BE2C (cell line): ENCODE results near the gene SEPHS1.
"Not testable (repeated sequence)": the region's sequence is repeated elsewhere in the genome, so short reads cannot be mapped to it uniquely, and the experiment has no call there.

Source experiments
- DNase-seq: peaks from one replicate; pipeline ENCODE4 v3.0.0-alpha.2; 2020
- H3K27me3 ChIP-seq: fragments of 250-450 bp; sonication (Bioruptor Pico); 2 replicates; pipeline ENCODE4 v1.5.1; 2020; ENCODE audit warnings: mild to moderate bottlenecking
- H3K36me3 ChIP-seq: fragments of 250-450 bp; sonication (Bioruptor Pico); 2 replicates; pipeline ENCODE4 v1.5.1; 2020; ENCODE audit warnings: mild to moderate bottlenecking
- H3K4me1 ChIP-seq: fragments of 250-450 bp; sonication (Bioruptor Pico); 2 replicates; pipeline ENCODE4 v1.5.1; 2020
- H3K4me3 ChIP-seq: 2 replicates; pipeline ENCODE4 v1.5.1; 2011; ENCODE audit warnings: low read depth, low read length
- H3K9me3 ChIP-seq: fragments of 250-450 bp; sonication (Bioruptor Pico); 2 replicates; pipeline ENCODE4 v1.5.1; 2020
- TF ChIP-seq, protein P1 (sequence below): IDR thresholded peaks from 2 replicates; pipeline ENCODE4 v1.5.1; 2012; ENCODE audit warnings: mild to moderate bottlenecking, low read depth, low read length

The SEPHS1 gene

DNA sequence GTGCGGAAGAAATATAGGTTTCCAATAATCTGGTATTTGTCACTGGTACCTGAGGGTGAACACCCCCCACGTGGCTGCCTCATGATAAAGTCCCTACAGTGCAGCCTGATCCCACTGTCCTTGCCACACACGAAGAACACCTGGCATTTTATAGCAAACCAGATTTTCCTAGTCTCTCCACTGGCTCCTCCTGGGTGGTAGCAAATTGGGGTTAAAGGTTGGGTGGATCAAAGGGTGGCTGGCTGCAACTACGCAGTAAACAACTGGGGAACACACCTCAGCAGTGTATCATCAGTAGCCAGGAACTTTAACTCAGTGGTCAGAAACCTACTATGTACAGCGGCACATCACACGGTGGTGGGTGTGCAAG lies 10.3 kb downstream of the SEPHS1 start:
- Histone ChIP-seq H3K4me1 (peaks cover 10% of the 10 kb centered on the region; the same call in 1 of the 2 replicates), H3K4me3 (no peak overlapping the region), H3K36me3 (peaks cover 43% of the 10 kb centered on the region), H3K27me3 (no peaks in the 10 kb centered on the region), H3K9me3 (no peaks in the 10 kb centered on the region)
- TF ChIP-seq, protein P1, sequence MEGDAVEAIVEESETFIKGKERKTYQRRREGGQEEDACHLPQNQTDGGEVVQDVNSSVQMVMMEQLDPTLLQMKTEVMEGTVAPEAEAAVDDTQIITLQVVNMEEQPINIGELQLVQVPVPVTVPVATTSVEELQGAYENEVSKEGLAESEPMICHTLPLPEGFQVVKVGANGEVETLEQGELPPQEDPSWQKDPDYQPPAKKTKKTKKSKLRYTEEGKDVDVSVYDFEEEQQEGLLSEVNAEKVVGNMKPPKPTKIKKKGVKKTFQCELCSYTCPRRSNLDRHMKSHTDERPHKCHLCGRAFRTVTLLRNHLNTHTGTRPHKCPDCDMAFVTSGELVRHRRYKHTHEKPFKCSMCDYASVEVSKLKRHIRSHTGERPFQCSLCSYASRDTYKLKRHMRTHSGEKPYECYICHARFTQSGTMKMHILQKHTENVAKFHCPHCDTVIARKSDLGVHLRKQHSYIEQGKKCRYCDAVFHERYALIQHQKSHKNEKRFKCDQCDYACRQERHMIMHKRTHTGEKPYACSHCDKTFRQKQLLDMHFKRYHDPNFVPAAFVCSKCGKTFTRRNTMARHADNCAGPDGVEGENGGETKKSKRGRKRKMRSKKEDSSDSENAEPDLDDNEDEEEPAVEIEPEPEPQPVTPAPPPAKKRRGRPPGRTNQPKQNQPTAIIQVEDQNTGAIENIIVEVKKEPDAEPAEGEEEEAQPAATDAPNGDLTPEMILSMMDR = no peak
- DNase-seq = no peak

DNA sequence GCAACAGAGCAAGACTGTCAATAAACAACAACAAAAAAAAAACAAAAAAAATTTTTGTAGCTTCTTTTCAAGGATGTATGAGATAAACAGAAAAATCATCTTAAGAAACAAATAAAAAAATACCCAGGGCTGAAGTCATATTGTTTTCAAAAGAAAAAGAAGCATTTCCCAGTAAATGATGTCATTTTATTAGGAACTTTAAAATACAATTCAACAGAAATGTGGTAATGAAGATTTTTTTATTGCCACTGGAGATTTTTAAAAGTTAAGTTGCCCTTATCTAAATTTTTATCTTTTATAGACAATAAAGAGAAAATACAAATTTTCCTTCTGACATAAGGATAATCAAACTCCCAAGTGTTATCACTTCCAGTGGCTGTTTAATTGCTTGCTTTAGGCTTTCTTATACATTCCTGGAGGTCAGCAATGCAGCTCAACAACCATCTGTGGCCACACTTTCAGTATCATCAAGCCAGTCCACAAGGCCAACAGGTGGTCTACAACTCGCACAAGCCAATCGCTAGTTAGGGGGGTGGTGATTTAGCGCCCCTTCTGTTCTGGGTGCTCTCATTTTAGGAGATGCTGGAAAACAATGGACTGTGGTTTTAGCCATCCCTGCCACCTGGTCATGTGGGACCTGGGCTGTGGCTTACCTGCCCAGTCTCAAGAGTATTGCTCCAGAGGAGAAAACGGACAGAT lies 10.8 kb downstream of the SEPHS1 start:
- Histone ChIP-seq H3K4me3 (no peak overlapping the region), H3K27me3 (no peaks in the 10 kb centered on the region), H3K4me1 (peaks cover 10% of the 10 kb centered on the region; the same call in 1 of the 2 replicates), H3K36me3 (peaks cover 44% of the 10 kb centered on the region), H3K9me3 (no peaks in the 10 kb centered on the region)
- no peak for DNase-seq
- TF ChIP-seq, protein P1 = no peak

DNA sequence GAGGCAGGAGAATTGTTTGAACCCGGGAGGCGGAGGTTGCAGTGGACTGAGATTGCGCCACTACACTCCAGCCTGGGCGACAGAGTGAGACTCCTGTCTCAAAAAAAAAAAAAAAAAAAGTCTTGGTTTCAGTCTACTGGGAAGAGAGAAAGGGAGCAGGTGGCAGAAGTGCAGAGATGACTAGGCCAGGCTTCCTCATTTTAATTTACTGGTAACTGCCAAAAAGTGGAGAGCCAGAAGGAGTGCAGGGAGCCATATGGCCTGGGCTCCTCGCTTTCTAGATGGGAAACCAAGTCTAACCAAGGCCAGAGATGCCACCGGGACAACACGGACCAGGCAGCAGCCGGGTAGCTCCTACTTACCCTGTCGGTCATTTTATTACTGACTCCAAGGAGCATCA lies 12.2 kb downstream of the SEPHS1 start:
- no peak overlapping the region for H3K4me3 ChIP-seq
- H3K27me3 ChIP-seq = no peaks in the 10 kb centered on the region
- DNase-seq = no peak
- TF ChIP-seq, protein P1 = no peak
- peaks cover 58% of the 10 kb centered on the region for H3K36me3 ChIP-seq
- peaks cover 8% of the 10 kb centered on the region; the same call in 1 of the 2 replicates for H3K4me1 ChIP-seq
- no peaks in the 10 kb centered on the region for H3K9me3 ChIP-seq

DNA sequence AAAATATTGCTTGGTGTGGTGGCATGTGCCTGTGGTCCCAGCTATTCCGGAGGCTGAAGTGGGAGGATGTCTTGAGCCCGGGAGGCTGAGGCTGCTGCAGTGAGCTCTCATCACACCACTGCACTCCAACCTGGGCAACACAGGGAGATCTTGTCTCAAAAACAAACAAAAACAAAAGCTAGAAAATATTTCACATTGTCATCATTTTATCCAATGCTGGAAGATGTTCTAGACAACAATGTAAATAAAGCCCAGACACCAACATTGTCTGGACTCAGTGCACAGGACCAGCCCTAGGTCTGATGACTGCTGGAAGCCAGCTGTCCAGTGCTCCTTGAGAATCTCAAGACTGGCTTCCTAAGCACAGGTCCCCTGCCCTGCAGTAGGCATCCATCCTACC lies 13.5 kb downstream of the SEPHS1 start:
- peaks cover 2% of the 10 kb centered on the region; the same call in 1 of the 2 replicates for H3K4me1 ChIP-seq
- TF ChIP-seq, protein P1 = no peak
- H3K4me3 ChIP-seq = no peak overlapping the region
- no peak for DNase-seq
- no peaks in the 10 kb centered on the region for H3K9me3 ChIP-seq
- H3K36me3 ChIP-seq = peaks cover 60% of the 10 kb centered on the region
- H3K27me3 ChIP-seq = no peaks in the 10 kb centered on the region

DNA sequence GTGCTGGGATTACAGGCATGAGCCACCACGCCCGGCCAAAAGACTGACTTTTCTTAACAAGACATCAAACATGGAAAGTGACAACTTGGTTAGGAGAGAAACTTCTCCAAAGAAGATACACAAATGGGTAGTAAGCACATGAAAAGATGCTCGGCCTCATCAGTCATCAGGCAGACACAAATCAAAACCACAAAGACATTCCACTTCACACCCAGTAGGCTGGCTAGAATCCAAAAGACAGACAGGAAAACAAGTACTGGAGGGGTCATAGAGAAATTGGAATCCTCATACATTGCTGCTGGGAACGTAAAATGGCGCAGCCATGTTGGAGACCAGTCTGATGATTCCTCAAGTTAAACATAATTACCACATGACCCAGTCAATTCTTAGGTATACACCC lies 16.4 kb downstream of the SEPHS1 start:
- DNase-seq = no peak
- TF ChIP-seq, protein P1 = no peak
- Histone ChIP-seq H3K27me3 (no peaks in the 10 kb centered on the region), H3K36me3 (peaks cover 53% of the 10 kb centered on the region), H3K9me3 (no peaks in the 10 kb centered on the region), H3K4me1 (no peaks in the 10 kb centered on the region), H3K4me3 (no peak overlapping the region)

DNA sequence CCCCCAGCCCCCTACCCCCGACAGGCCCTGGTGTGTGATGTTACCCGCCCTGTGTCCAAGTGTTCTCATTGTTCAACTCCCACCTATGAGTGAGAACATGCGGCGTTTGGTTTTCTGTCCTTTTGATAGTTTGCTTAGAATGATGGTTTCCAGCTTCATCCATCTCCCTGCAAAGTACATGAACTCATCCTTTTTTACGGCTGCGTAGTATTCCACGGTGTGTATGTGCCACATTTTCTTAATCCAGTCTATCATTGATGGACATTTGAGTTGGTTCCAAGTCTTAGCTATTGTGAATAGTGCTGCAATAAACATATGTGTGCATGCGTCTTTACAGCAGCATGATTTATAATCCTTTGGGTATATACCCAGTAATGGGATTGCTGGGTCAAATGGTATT lies 17.1 kb downstream of the SEPHS1 start:
- H3K27me3 ChIP-seq, H3K4me3 ChIP-seq, H3K4me1 ChIP-seq, H3K9me3 ChIP-seq, DNase-seq: not testable (repeated sequence)
- peaks cover 48% of the 10 kb centered on the region for H3K36me3 ChIP-seq

DNA sequence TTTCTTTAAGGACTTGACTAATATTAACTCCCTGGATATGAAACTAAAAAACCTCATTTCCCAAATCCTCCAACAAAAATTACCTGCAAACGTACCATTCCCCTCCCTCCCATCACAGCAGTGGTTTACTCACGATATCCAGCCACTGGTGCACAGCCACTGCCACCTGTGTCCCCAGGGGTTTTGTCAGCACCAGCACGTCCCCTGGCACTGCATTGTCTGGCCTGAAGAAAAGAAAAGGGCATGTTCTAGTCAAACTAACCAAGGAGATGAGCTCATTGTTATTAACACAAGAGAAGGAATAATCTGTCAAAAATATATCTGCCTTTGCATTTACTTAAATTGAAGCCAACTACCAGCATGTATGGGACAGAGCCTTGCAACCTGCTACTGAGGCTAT lies 18.5 kb downstream of the SEPHS1 start:
- no peak overlapping the region for H3K4me3 ChIP-seq
- TF ChIP-seq, protein P1 = no peak
- H3K9me3 ChIP-seq = no peaks in the 10 kb centered on the region
- H3K36me3 ChIP-seq = peaks cover 55% of the 10 kb centered on the region
- DNase-seq = no peak
- no peaks in the 10 kb centered on the region for H3K4me1 ChIP-seq
- H3K27me3 ChIP-seq = no peaks in the 10 kb centered on the region
